ENCODE measurements around the gene C9orf57. TPM values are rescaled to one million over a fixed set of nuclear protein-coding genes. Genes with fewer than 3 reads are reported as not detected.

The C9orf57 gene
- total RNA-seq, 1 donor from 2014 or later, result not detected

DNA sequence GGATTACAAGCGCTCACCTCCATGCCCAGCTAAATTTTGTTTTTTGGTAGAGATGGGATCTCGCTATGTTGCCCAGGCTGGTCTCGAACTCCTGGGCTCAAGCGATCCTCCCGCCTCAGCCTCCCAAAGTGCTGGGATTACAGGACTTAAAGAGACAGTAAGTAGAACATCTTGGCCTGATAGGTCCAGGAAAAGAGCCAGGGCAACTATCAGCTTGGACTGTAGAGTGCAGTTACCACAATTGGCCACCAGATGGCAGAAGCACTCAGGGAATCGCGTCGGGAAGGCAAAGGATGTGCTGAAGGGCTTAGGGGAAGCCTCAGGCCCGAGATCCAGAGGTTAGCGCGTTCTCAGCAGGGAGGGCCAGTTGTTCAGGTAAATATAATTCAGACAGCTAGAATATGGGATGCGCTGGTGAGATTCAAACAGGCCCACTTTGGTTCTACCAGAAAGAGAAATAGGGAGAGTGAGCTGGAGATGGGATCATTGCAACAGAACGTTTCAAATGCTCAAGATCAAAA is 21.5 kb downstream of the C9orf57 start:
- intact Hi-C loops (cut with DNase I), result loop anchor here (5.0 kb wide), 1 partner anchor 228 kb away; no protein-coding TSS in a partner anchor
- Histone ChIP-seq H3K4me3 (no peak overlapping the region), H3K36me3 (no peaks in the 10 kb centered on the region), H3K9me3 (no peaks in the 10 kb centered on the region), H3K4me1 (peaks cover 10% of the 10 kb centered on the region), H3K27ac (no peak overlapping the region), H3K27me3 (ENCODE audit: low read depth) (no peaks in the 10 kb centered on the region)
- DNase-seq (peak; percentile 63), ATAC-seq (peak; percentile 90 to 91)
- TF ChIP-seq, protein P1, sequence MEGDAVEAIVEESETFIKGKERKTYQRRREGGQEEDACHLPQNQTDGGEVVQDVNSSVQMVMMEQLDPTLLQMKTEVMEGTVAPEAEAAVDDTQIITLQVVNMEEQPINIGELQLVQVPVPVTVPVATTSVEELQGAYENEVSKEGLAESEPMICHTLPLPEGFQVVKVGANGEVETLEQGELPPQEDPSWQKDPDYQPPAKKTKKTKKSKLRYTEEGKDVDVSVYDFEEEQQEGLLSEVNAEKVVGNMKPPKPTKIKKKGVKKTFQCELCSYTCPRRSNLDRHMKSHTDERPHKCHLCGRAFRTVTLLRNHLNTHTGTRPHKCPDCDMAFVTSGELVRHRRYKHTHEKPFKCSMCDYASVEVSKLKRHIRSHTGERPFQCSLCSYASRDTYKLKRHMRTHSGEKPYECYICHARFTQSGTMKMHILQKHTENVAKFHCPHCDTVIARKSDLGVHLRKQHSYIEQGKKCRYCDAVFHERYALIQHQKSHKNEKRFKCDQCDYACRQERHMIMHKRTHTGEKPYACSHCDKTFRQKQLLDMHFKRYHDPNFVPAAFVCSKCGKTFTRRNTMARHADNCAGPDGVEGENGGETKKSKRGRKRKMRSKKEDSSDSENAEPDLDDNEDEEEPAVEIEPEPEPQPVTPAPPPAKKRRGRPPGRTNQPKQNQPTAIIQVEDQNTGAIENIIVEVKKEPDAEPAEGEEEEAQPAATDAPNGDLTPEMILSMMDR (IDR thresholded peaks at IDR 0.05), result peak; percentile 99

DNA sequence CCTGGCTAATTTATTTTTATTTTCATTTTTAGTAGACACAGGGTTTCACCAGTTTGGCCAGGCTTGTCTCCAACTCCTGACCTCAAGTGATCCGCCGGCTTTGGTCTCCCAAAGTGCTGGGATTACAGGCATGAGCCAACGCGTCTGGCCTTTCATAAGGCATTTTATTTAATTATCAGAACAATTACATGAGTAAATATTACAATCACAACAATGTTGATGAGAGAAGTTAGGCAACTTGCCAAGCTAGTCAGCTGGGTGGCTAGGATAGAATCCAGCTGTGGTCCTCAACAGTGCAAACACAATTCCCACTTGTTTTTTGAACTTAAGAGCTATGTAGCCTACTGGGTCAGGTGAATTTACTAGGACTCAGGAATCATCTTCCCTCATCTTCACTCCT is 22.0 kb downstream of the C9orf57 start:
- H3K36me3 ChIP-seq, result no peaks in the 10 kb centered on the region
- intact Hi-C loops (cut with DNase I), result loop anchor here (5.0 kb wide), 1 partner anchor 229 kb away; no protein-coding TSS in a partner anchor
- no peak overlapping the region for H3K4me3 ChIP-seq
- H3K27me3 ChIP-seq (ENCODE audit: low read depth), result no peaks in the 10 kb centered on the region
- TF ChIP-seq, protein P1 (IDR thresholded peaks at IDR 0.05), result no peak
- H3K27ac ChIP-seq, result no peak overlapping the region
- H3K4me1 ChIP-seq, result peaks cover 10% of the 10 kb centered on the region
- DNase-seq, result peak; percentile 48
- peak; percentile 34 to 48 for ATAC-seq
- no peaks in the 10 kb centered on the region for H3K9me3 ChIP-seq

DNA sequence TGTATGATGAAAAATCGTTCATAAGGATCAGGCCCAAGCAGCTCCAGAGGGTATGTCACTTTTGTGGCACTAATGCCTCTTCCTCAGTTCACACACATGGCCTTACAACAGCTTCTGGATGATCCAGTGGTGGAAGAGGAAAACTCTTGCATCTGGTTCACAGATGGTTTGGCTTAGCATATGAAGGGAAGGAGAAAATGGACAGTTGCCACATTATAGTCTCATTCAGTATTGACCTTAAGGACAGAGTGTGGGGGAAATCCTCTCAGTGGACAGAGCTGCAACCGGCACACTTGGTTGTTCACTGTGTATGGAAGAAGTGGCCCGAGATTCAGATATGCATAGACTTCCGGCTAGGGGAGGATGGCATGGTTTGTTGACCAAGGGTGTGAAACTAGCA is 22.8 kb downstream of the C9orf57 start:
- Histone ChIP-seq H3K36me3 (no peaks in the 10 kb centered on the region), H3K27ac (no peak overlapping the region), H3K27me3 (ENCODE audit: low read depth) (no peaks in the 10 kb centered on the region), H3K4me3 (no peak overlapping the region), H3K9me3 (no peaks in the 10 kb centered on the region), H3K4me1 (peaks cover 10% of the 10 kb centered on the region)
- DNase-seq (no peak), ATAC-seq (no peak)
- TF ChIP-seq, protein P1 (IDR thresholded peaks at IDR 0.05), result no peak
- intact Hi-C loops (cut with DNase I), result loop anchor here (5.0 kb wide), 1 partner anchor 230 kb away; no protein-coding TSS in a partner anchor

DNA sequence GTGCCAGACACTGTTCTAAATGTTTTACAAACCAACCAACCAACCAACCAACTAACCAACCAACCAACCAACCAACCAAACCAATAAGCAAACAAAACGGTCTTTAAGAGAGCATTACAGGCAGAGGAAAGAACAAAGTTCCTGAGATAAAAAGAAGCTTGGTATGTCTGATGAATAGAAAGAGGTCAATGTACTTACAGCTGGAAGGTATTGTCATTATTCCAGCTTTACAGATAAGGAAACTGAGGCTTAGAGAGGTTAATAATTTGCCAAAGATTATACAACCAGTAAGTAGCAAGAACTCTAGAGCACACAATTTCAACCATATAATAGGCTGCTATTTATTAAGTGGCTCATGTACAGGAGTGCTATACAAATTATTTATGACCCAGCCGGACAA is 29.6 kb downstream of the C9orf57 start:
- intact Hi-C loops (cut with DNase I), result no loop called here
- DNase-seq (no peak), ATAC-seq (no peak)
- H3K4me3 ChIP-seq, result no peak overlapping the region
- no peaks in the 10 kb centered on the region for H3K27me3 ChIP-seq (ENCODE audit: low read depth)
- no peaks in the 10 kb centered on the region for H3K36me3 ChIP-seq
- TF ChIP-seq, protein P1 (IDR thresholded peaks at IDR 0.05), result no peak
- H3K4me1 ChIP-seq, result no peaks in the 10 kb centered on the region
- no peak overlapping the region for H3K27ac ChIP-seq
- no peaks in the 10 kb centered on the region for H3K9me3 ChIP-seq

DNA sequence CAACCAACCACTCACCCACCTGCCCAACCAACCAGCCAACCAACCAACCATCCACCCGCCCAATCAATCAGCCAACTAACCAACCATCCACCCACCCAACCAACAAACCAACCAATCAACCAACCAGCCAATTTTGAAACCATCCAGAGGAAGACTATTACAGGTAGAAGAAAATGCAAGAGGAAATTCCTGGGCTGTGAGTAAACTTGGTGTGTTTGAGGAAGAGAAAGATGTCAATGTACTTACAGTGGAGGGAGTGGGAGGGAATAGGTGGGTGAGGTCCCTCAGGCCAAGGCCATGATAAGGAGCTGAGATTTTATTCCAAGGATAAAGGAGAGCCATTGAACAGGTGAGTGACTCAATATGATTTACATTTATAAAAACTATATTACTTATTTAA is 30.4 kb downstream of the C9orf57 start:
- Histone ChIP-seq H3K27ac (no peak overlapping the region), H3K36me3 (no peaks in the 10 kb centered on the region), H3K9me3 (no peaks in the 10 kb centered on the region), H3K27me3 (ENCODE audit: low read depth) (no peaks in the 10 kb centered on the region), H3K4me1 (no peaks in the 10 kb centered on the region), H3K4me3 (no peak overlapping the region)
- intact Hi-C loops (cut with DNase I), result loop anchor here (10.0 kb wide), 1 partner anchor 225 kb away; no protein-coding TSS in a partner anchor
- DNase-seq, result no peak
- TF ChIP-seq, protein P1 (IDR thresholded peaks at IDR 0.05), result no peak
- no peak for ATAC-seq
